ENCODE results near the gene TSSC4. TPM values are rescaled to one million over a fixed set of nuclear protein-coding genes. Genes with fewer than 3 reads are reported as not detected.

TSSC4 gene
- total RNA-seq, 1 experiment from 2014 or later = 47.1 TPM

GRCh38 chr11:2368851-2369180 lies 31.7 kb upstream of the TSSC4 start:
- RAD21 ChIA-PET (ENCODE audit: low non-redundant PET in 1 of 2, low total read pairs in 2 of 2, uncharacterized antibody in 2 of 2, unreplicated experiment in 2 of 2) = no interaction called here
- TF ChIP-seq ATF3 (IDR thresholded peaks at IDR 0.05) (no peak), POLR2A (IDR thresholded peaks at IDR 0.05; ENCODE audit: borderline replicate concordance, extremely low read depth, insufficient read depth, insufficient read length) (no peak), RAD21 (IDR thresholded peaks at IDR 0.05; ENCODE audit: low read depth) (no peak), SIN3A (IDR thresholded peaks at IDR 0.05; ENCODE audit: low read depth) (no peak), YY1 (IDR thresholded peaks at IDR 0.05; ENCODE audit: extremely low read depth, insufficient replicate concordance, low read depth, low read length) (no peak), EZH2phosphoT487 (IDR thresholded peaks at IDR 0.05; ENCODE audit: borderline replicate concordance) (no peak), CBX3 (IDR thresholded peaks at IDR 0.05; ENCODE audit: low read depth) (no peak), ELF1 (IDR thresholded peaks at IDR 0.05; ENCODE audit: borderline replicate concordance, low read depth) (no peak), SP1 (IDR thresholded peaks at IDR 0.05; ENCODE audit: low read depth) (no peak), ZBTB33 (IDR thresholded peaks at IDR 0.05; ENCODE audit: extremely low read depth, insufficient replicate concordance, low read length) (no peak), CTCF (IDR thresholded peaks at IDR 0.05 in 2 of 3, conservative IDR thresholded peaks at IDR 0.05 in 1 of 3; ENCODE audit: borderline replicate concordance in 1 of 3, insufficient read depth in 1 of 3, low read depth in 2 of 3, low read length in 2 of 3) (no peak), ZFX (IDR thresholded peaks at IDR 0.05) (no peak), FOSL1 (IDR thresholded peaks at IDR 0.05; ENCODE audit: low read depth) (no peak), POLR2AphosphoS5 (IDR thresholded peaks at IDR 0.05; ENCODE audit: low read depth, low read length) (no peak), CEBPB (IDR thresholded peaks at IDR 0.05; ENCODE audit: low read depth) (no peak), EZH2 (IDR thresholded peaks at IDR 0.05) (no peak), TCF7L2 (IDR thresholded peaks at IDR 0.05; ENCODE audit: borderline replicate concordance, extremely low read depth, insufficient read depth, insufficient read length) (no peak)
- CTCF ChIA-PET = no interaction called here
- Histone ChIP-seq H3K4me1 (ENCODE audit: control insufficient read depth in 1 of 2, insufficient read depth in 2 of 2, low read length in 2 of 2) (no peaks in the 10 kb centered on the region), H3K79me2 (ENCODE audit: insufficient read depth, low read length) (no peaks in the 10 kb centered on the region), H3K4me3 (replicated peaks in 1 of 2; ENCODE audit: low read depth in 1 of 2, low read length in 2 of 2) (no peak overlapping the region), H3K9me2 (ENCODE audit: insufficient read depth) (no peaks in the 10 kb centered on the region), H2AFZ (ENCODE audit: low read depth, low read length, poor library complexity, severe bottlenecking) (no peak overlapping the region), H4K20me1 (ENCODE audit: insufficient read depth) (no peaks in the 10 kb centered on the region), H3K4me2 (ENCODE audit: low read length) (no peak overlapping the region), H3K9me3 (ENCODE audit: control insufficient read depth in 1 of 2, insufficient read depth in 1 of 2, low read depth in 1 of 2, low read length in 2 of 2) (no peaks in the 10 kb centered on the region), H3K27me3 (ENCODE audit: insufficient read depth, low read length) (0 out of 2 replicates have a peak, but pooled peaks cover 5% of the 10 kb centered on the region), H3K27ac (ENCODE audit: low read depth, low read length) (no peak overlapping the region), H3K36me3 (ENCODE audit: control insufficient read depth in 1 of 2, insufficient read depth in 2 of 2, low read length in 2 of 2) (no peaks in the 10 kb centered on the region), H3K9ac (ENCODE audit: low read length) (no peak overlapping the region)
- no TSS peak for BruUV-seq (replicated peaks)
- POLR2A ChIA-PET = interaction anchor here (2.8 kb wide), 1 partner anchor 9 kb away, joined by 14 read pairs; the partner anchor contains the start of gene CD81
- DNase-seq (ENCODE audit: low read depth, low spot score) = no peak
- intact Hi-C loops (cut with micrococcal nuclease) = no loop called here
- no peak for ATAC-seq

Data from HCT116 (cell line).